ENCODE measurements around the gene THAP4. TPM values are rescaled to one million over a fixed set of nuclear protein-coding genes. Genes with fewer than 3 reads are reported as not detected.

The THAP4 gene
- total RNA-seq = 36.8 TPM
- polyA plus RNA-seq = 34.0 TPM
- long read RNA-seq, donor 1, partial matches to known transcripts = 0 of 1 reads
- long read RNA-seq, donor 1, other reads (novel, unspliced or antisense) = 0 of 1 reads
- long read RNA-seq, donor 2, transcript THAP4-204 (6 exons, 2,367 nt) = major isoform, 12 of 17 reads
- long read RNA-seq, donor 2, partial matches to known transcripts = 0 of 17 reads
- long read RNA-seq, donor 2, other reads (novel, unspliced or antisense) = 0 of 17 reads
- long read RNA-seq, donor 3, transcript THAP4-202 (5 exons, 785 nt) = major isoform, 9 of 28 reads
- long read RNA-seq, donor 3, partial matches to known transcripts = 14 of 28 reads
- long read RNA-seq, donor 3, other reads (novel, unspliced or antisense) = 0 of 28 reads
- long read RNA-seq, donor 4, partial matches to known transcripts = 0 of 6 reads
- long read RNA-seq, donor 4, other reads (novel, unspliced or antisense) = 0 of 6 reads
- long read RNA-seq, donor 5, transcript THAP4-202 (5 exons, 785 nt) = major isoform, 5 of 30 reads
- long read RNA-seq, donor 5, transcript THAP4-204 (6 exons, 2,367 nt) = major isoform, 5 of 30 reads
- long read RNA-seq, donor 5, partial matches to known transcripts = 19 of 30 reads
- long read RNA-seq, donor 5, other reads (novel, unspliced or antisense) = 0 of 30 reads
- long read RNA-seq, donor 6, transcript THAP4-204 (6 exons, 2,367 nt) = major isoform, 6 of 9 reads
- long read RNA-seq, donor 6, partial matches to known transcripts = 0 of 9 reads
- long read RNA-seq, donor 6, other reads (novel, unspliced or antisense) = 0 of 9 reads
- long read RNA-seq, donor 7, transcript THAP4-202 (5 exons, 785 nt) = major isoform, 9 of 10 reads
- long read RNA-seq, donor 7, partial matches to known transcripts = 0 of 10 reads
- long read RNA-seq, donor 7, other reads (novel, unspliced or antisense) = 0 of 10 reads
- long read RNA-seq, donor 8, partial matches to known transcripts = 0 of 4 reads
- long read RNA-seq, donor 8, other reads (novel, unspliced or antisense) = 0 of 4 reads
- long read RNA-seq, donor 9, partial matches to known transcripts = 6 of 9 reads
- long read RNA-seq, donor 9, other reads (novel, unspliced or antisense) = 0 of 9 reads
- long read RNA-seq, donor 10, partial matches to known transcripts = 5 of 10 reads
- long read RNA-seq, donor 10, other reads (novel, unspliced or antisense) = 0 of 10 reads

- Histone ChIP-seq H3K4me3 (ENCODE audit: low read length in 2 of 2) (peak within 1 kb of the TSS; percentile 94 to 98), H3K27ac (ENCODE audit: low read depth in 1 of 2, low read length in 1 of 2) (peak within 1 kb of the TSS; percentile 88 to 98), H3K9me3 (ENCODE audit: control insufficient read depth in 2 of 2, insufficient read depth in 1 of 2, low read length in 1 of 2) (peaks cover 3 to 12% of the 10 kb centered on the region in 2 donors), H3K4me1 (ENCODE audit: control insufficient read depth in 2 of 2, insufficient read depth in 2 of 2, low read length in 2 of 2) (peaks cover 7 to 11% of the 10 kb centered on the region in 2 donors), H3K36me3 (ENCODE audit: control insufficient read depth in 2 of 2, insufficient read depth in 2 of 2, low read length in 1 of 2) (peaks cover 21 to 22% of the 10 kb centered on the region in 2 donors), H3K27me3 (ENCODE audit: control insufficient read depth in 2 of 2, insufficient read depth in 1 of 2, low read length in 1 of 2) (peaks cover 0 to 5% of the 10 kb centered on the region in 2 donors)
- WGBS = under 1% methylated on average over 121 of the region's 123 CpGs
- peak in 8 of 9 donors; percentile 65 to 89 (median 75) for DNase-seq (ENCODE audit: low read depth in 6 of 9, low spot score in 9 of 9)
Observed at GRCh38 chr2:241637018-241637794, at the start of gene THAP4, which contains the start of gene ATG4B. TSS of gene THAP4 (minus strand) at chr2:241637158. CDS start at chr2:241637017, 141 bp downstream. TSS of gene ATG4B (plus strand) at chr2:241637693. CDS start at chr2:241637715, 22 bp downstream.

GRCh38 chr2:241686324-241686649 is 49.3 kb upstream of the THAP4 start:
- WGBS = under 1% methylated on average over 37 of the region's 37 CpGs
- H3K4me1 ChIP-seq (ENCODE audit: control insufficient read depth in 2 of 2, insufficient read depth in 2 of 2, low read length in 2 of 2) = peaks cover 9 to 32% of the 10 kb centered on the region in 2 donors
- H3K27me3 ChIP-seq (ENCODE audit: control insufficient read depth in 2 of 2, insufficient read depth in 1 of 2, low read length in 1 of 2) = no peaks in the 10 kb centered on the region
- H3K27ac ChIP-seq (ENCODE audit: low read depth in 1 of 2, low read length in 1 of 2) = peak overlapping the region; percentile 68 to 77
- DNase-seq (ENCODE audit: low read depth in 6 of 9, low spot score in 9 of 9) = no peak
- H3K36me3 ChIP-seq (ENCODE audit: control insufficient read depth in 2 of 2, insufficient read depth in 2 of 2, low read length in 1 of 2) = peaks cover 20 to 44% of the 10 kb centered on the region in 2 donors
- peak overlapping the region; percentile 91 to 93 for H3K4me3 ChIP-seq (ENCODE audit: low read length in 2 of 2)
- no peaks in the 10 kb centered on the region for H3K9me3 ChIP-seq (ENCODE audit: control insufficient read depth in 2 of 2, insufficient read depth in 1 of 2, low read length in 1 of 2)

- no peak for DNase-seq (ENCODE audit: low read depth in 6 of 9, low spot score in 9 of 9)
- H3K9me3 ChIP-seq (ENCODE audit: control insufficient read depth in 2 of 2, insufficient read depth in 1 of 2, low read length in 1 of 2) = no peaks in the 10 kb centered on the region
- H3K27me3 ChIP-seq (ENCODE audit: control insufficient read depth in 2 of 2, insufficient read depth in 1 of 2, low read length in 1 of 2) = no peaks in the 10 kb centered on the region
- no peak overlapping the region for H3K4me3 ChIP-seq (ENCODE audit: low read length in 2 of 2)
- peaks cover 56 to 77% of the 10 kb centered on the region in 2 donors for H3K36me3 ChIP-seq (ENCODE audit: control insufficient read depth in 2 of 2, insufficient read depth in 2 of 2, low read length in 1 of 2)
- no peak overlapping the region for H3K27ac ChIP-seq (ENCODE audit: low read depth in 1 of 2, low read length in 1 of 2)
- H3K4me1 ChIP-seq (ENCODE audit: control insufficient read depth in 2 of 2, insufficient read depth in 2 of 2, low read length in 2 of 2) = peaks cover 0 to 3% of the 10 kb centered on the region in 2 donors
- WGBS = 97% methylated on average over 14 of the region's 14 CpGs
Observed at GRCh38 chr2:241680827-241681599, 44.1 kb upstream of the THAP4 start.

- no peak for DNase-seq (ENCODE audit: low read depth in 6 of 9, low spot score in 9 of 9)
- H3K36me3 ChIP-seq (ENCODE audit: control insufficient read depth in 2 of 2, insufficient read depth in 2 of 2, low read length in 1 of 2) = peaks cover 65 to 81% of the 10 kb centered on the region in 2 donors
- no peak overlapping the region for H3K27ac ChIP-seq (ENCODE audit: low read depth in 1 of 2, low read length in 1 of 2)
- 97% methylated on average over 12 of the region's 12 CpGs for WGBS
- H3K27me3 ChIP-seq (ENCODE audit: control insufficient read depth in 2 of 2, insufficient read depth in 1 of 2, low read length in 1 of 2) = no peaks in the 10 kb centered on the region
- no peak overlapping the region for H3K4me3 ChIP-seq (ENCODE audit: low read length in 2 of 2)
- H3K9me3 ChIP-seq (ENCODE audit: control insufficient read depth in 2 of 2, insufficient read depth in 1 of 2, low read length in 1 of 2) = no peaks in the 10 kb centered on the region
- H3K4me1 ChIP-seq (ENCODE audit: control insufficient read depth in 2 of 2, insufficient read depth in 2 of 2, low read length in 2 of 2) = no peaks in the 10 kb centered on the region
Observed at GRCh38 chr2:241680044-241680443, 43.1 kb upstream of the THAP4 start.

- H3K9me3 ChIP-seq (ENCODE audit: control insufficient read depth in 2 of 2, insufficient read depth in 1 of 2, low read length in 1 of 2) = no peaks in the 10 kb centered on the region
- WGBS = 98% methylated on average over 22 of the region's 22 CpGs
- H3K27me3 ChIP-seq (ENCODE audit: control insufficient read depth in 2 of 2, insufficient read depth in 1 of 2, low read length in 1 of 2) = no peaks in the 10 kb centered on the region
- H3K27ac ChIP-seq (ENCODE audit: low read depth in 1 of 2, low read length in 1 of 2) = no peak overlapping the region
- peaks cover 0 to 3% of the 10 kb centered on the region in 2 donors for H3K4me1 ChIP-seq (ENCODE audit: control insufficient read depth in 2 of 2, insufficient read depth in 2 of 2, low read length in 2 of 2)
- H3K4me3 ChIP-seq (ENCODE audit: low read length in 2 of 2) = no peak overlapping the region
- DNase-seq (ENCODE audit: low read depth in 6 of 9, low spot score in 9 of 9) = no peak
- peaks cover 76 to 81% of the 10 kb centered on the region in 2 donors for H3K36me3 ChIP-seq (ENCODE audit: control insufficient read depth in 2 of 2, insufficient read depth in 2 of 2, low read length in 1 of 2)
Observed at GRCh38 chr2:241678784-241679540, 42.0 kb upstream of the THAP4 start.

GRCh38 chr2:241678307-241678706 is 41.3 kb upstream of the THAP4 start:
- 97% methylated on average over 18 of the region's 18 CpGs for WGBS
- Histone ChIP-seq H3K4me3 (ENCODE audit: low read length in 2 of 2) (no peak overlapping the region), H3K36me3 (ENCODE audit: control insufficient read depth in 2 of 2, insufficient read depth in 2 of 2, low read length in 1 of 2) (peaks cover 77 to 80% of the 10 kb centered on the region in 2 donors), H3K4me1 (ENCODE audit: control insufficient read depth in 2 of 2, insufficient read depth in 2 of 2, low read length in 2 of 2) (peaks cover 0 to 5% of the 10 kb centered on the region in 2 donors), H3K9me3 (ENCODE audit: control insufficient read depth in 2 of 2, insufficient read depth in 1 of 2, low read length in 1 of 2) (no peaks in the 10 kb centered on the region), H3K27ac (ENCODE audit: low read depth in 1 of 2, low read length in 1 of 2) (no peak overlapping the region), H3K27me3 (ENCODE audit: control insufficient read depth in 2 of 2, insufficient read depth in 1 of 2, low read length in 1 of 2) (no peaks in the 10 kb centered on the region)
- no peak for DNase-seq (ENCODE audit: low read depth in 6 of 9, low spot score in 9 of 9)

- no peaks in the 10 kb centered on the region for H3K27me3 ChIP-seq (ENCODE audit: control insufficient read depth in 2 of 2, insufficient read depth in 1 of 2, low read length in 1 of 2)
- WGBS = 98% methylated on average over 24 of the region's 24 CpGs
- H3K27ac ChIP-seq (ENCODE audit: low read depth in 1 of 2, low read length in 1 of 2) = no peak overlapping the region
- peaks cover 76 to 83% of the 10 kb centered on the region in 2 donors for H3K36me3 ChIP-seq (ENCODE audit: control insufficient read depth in 2 of 2, insufficient read depth in 2 of 2, low read length in 1 of 2)
- no peak overlapping the region for H3K4me3 ChIP-seq (ENCODE audit: low read length in 2 of 2)
- H3K9me3 ChIP-seq (ENCODE audit: control insufficient read depth in 2 of 2, insufficient read depth in 1 of 2, low read length in 1 of 2) = no peaks in the 10 kb centered on the region
- H3K4me1 ChIP-seq (ENCODE audit: control insufficient read depth in 2 of 2, insufficient read depth in 2 of 2, low read length in 2 of 2) = peaks cover 0 to 5% of the 10 kb centered on the region in 2 donors
- no peak for DNase-seq (ENCODE audit: low read depth in 6 of 9, low spot score in 9 of 9)
Observed at GRCh38 chr2:241677392-241677791, 40.4 kb upstream of the THAP4 start.

All from thymus (tissue), 14 donors.